HG03354 (cell line): ENCODE measurements around the gene SLC39A5.
A peak's percentile ranks its signal among the peaks of the same experiment; 100 is the strongest.
"Not testable (repeated sequence)": the region's sequence is repeated elsewhere in the genome, so short reads cannot be mapped to it uniquely, and the experiment has no call there.

ENCODE experiments used
- ATAC-seq: cut with Tn5 transposase; IDR thresholded peaks from one replicate; pipeline ENCODE4 v1.9.1; 2021; ENCODE audit warnings: mild to moderate bottlenecking; ENCODE audit not compliant: unreplicated experiment, poor library complexity, severe bottlenecking

The SLC39A5 gene

GRCh38 chr12:56241424-56242303, 11.8 kb downstream of the SLC39A5 start:
- no peak for ATAC-seq

- no peak for ATAC-seq
These were observed 13.1 kb downstream of the SLC39A5 start for GRCh38 chr12:56242986-56243385.

DNA sequence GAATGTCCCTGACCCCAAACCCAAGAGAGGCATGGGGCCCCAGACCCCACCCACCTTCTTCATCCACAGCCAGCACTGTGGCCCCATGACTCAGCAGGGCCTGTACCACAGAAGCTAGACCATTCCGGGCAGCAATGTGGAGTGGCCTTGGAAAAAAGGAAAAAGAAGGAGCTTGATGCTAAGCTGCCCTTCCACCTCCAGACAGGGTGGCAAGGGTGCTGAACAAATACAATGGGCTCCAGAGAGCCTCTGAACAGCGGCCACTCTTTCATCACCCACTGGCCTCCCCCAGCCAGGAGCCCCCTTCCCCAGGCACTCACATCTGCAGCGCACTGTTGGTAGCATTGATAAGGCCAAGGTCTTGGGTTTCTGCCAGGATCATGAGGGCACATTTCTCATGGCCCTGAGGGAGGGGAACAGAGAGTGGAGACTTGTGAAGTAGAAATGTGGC, 13.9 kb downstream of the SLC39A5 start:
- no peak for ATAC-seq

GRCh38 chr12:56244494-56244893, 14.6 kb downstream of the SLC39A5 start:
- ATAC-seq, result no peak

GRCh38 chr12:56247923-56248322, 18.1 kb downstream of the SLC39A5 start:
- no peak for ATAC-seq

DNA sequence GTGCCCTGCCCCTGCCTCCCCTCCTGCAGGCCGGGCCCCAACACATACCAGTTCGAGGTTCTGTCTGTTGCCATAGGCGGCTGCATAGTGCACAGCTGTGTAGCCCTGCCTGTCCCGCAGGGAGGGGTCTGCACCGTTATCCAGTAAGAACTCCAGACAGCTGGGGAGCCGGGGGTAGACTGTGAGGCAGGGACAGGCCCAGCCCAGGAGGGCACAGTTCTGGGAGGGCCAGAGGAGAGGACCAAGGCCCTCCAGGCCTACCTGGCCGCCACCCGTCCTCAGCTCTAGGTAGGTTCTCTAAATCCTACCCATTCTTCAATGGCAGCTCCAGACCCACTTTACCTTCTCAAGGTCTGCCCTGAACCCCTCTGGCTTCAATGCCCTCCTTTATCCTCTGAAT, 18.9 kb downstream of the SLC39A5 start:
- ATAC-seq, result no peak

- no peak for ATAC-seq
These were observed 22.8 kb downstream of the SLC39A5 start for GRCh38 chr12:56252649-56253048.

DNA sequence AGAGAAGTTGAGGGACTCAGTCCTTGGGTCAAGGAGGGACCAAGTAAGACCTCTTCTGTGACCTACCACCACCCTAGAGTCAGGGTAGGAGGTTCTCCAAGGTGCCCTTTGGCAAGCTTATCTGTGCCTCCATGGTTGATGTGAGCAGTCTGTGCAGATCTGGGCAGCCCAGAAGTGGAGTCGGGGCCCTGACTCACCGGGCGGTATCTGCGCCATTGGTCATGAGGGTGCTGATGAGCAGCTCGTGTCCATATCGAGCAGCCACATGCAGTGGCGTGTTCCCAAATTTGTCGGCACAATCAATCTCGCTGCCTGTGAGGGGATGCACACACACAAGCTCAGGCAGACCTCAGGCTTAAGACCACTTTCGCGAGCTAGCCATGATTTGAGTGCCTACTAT, 23.2 kb downstream of the SLC39A5 start:
- ATAC-seq, result no peak

DNA sequence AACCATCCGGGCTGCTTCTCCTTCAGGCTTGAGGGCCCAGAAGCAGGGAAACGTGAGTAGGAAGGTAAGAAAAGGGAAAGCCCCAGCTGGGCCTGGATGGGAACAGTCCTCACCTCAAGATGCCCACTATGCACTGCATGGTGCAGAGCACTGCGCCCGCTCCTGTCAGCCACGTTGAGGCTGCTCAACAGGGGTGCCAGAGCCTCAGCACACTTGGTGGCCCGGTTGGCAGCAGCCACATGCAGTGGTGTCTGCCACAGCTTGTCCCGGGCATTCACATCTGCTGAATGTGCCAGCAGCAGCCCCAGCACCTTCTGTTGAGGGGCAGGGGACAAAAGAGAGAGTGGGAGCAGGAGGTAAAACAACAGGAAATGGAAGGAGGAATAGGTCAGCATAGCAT, 25.8 kb downstream of the SLC39A5 start:
- ATAC-seq, result no peak

DNA sequence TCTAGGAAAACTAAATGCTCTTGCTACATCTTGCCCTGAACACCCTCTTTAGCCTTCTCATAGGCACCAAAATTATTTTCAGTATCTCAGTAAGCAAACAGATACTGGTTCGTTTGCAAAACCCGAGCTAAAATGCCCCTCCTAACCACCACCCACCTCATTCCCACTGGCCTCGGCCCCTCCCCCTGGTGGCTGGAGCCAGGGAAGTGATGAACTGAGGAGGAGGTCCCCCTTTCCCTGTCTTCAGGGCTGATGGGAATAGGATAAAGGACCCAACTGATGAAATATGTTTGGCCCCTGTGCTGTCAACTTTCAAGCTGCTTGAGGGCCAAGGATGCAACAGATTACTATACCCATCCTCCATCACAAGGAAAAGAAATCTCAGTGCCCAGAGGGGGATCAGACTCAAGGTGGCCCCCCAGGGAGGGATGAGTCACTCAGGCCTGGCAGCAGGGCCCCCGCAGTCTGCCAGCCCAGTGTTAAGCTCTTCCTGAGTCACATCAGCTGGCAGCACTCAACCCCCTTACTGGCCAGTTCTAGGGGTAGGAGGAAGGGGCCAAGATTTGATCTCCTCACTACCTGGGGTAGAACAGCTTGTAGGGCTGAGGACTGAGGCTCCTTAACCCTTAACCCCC, 26.6 kb downstream of the SLC39A5 start:
- no peak for ATAC-seq

DNA sequence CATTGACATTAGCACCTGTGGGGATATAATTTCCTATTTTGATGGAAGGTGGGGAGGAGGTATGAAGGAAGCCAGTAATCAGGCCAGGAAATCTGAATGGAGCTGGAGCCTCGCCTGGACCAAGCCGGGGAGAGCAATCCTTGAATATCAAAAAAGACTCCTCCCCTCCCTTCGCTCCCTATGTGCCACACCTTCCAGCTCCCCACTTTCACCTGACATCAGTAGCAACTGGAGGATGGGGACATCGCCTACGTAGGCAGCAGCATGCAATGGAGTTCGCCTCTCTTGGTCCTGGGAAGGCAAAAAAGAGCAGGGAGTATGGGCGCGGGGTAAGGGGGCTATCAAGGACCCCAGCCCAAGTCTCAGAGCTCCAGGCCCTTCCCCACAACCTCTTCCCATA, 27.2 kb downstream of the SLC39A5 start:
- ATAC-seq, result no peak

DNA sequence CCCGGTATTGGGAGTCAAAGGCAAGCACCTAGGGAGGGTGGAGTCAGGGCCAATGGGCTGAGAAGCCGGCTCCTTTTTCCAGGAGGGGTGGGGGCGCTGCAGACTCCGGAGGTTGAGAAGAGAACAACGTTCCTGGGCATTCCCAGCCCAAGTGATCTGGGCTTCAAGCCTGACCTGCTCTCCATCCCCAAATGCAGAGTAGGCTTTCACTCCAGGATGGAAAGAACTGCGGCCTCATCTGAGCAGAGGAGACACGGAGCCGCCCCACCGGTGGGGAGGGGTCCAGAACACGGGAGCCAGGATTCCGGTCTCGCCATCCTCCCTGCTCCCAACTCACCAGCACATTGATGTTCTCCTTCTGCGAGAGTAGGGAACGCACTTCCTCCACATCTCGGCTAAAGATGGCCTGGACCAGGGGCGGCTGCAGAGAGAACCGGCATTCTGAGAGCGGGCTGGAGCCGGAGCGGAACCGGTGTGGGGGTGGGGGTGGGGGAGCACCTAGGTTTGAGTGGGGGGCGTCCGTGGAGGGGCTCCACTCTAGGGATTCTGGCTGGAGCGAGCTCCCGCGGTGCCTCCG, 27.7 kb downstream of the SLC39A5 start:
- ATAC-seq, result no peak

DNA sequence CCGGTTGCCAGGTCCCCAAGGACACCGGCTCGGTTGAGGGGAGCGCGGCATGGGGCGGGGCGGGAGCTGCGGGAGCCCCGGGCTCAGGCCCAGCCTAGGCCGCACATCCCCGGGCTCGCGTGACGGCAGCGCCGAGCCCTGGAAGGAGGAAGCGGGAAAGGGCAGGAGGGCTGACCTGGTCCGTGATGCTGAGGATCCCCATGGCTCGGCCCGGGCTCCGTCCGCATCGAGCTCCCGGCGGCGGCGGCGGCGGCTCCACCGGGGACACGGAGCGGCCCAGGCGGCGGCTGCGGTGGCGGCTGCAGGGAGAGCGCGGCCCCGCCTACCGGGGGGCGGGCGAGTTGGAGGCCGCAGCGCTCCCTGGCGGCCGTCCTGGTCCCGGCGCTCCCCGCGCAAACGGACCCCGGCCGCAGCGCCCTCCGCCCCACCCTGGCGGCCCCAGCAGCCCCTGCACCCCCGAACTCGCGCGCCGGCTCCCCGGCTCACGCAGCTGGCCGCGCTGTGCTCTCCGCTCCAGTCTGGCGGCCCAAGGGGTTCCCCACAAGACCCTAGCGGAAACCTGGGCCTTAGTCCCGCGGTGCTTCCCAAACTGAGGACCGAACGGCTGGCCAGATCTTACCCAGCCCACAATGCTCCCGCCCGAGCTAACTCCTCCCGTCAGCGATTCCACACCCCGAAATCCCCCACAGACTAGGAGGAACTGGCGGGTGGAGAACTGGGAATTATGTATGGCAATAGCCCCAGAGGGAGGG, 28.4 kb downstream of the SLC39A5 start, which contains the start of gene ANKRD52:
Gene ANKRD52 (minus strand): TSS at position 317 of the 752 bp plus-strand sequence. CDS start 115 bp downstream, at position 202.
- peak; percentile 95 for ATAC-seq

GRCh38 chr12:56258820-56259183, 29.0 kb downstream of the SLC39A5 start:
- no peak for ATAC-seq

DNA sequence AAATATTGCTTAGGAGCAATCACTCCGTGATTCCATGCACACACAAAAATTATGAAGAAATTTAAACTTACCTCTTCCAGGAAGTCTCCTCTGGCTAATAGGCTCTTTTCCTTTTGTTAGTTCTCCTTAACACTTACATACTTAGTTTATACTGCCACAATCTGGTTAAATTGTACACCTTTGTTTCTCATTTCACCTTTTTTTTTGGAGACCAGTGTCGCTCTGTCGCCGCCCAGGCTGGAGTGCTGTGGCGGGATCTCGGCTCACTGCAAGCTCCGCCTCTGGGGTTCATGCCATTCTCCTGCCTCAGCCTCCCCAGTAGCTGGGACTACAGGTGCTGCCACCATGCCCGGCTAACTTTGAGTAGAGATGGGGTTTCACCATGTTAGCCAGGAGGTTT, 30.5 kb downstream of the SLC39A5 start:
- no peak for ATAC-seq

- ATAC-seq, result no peak
These were observed 31.1 kb downstream of the SLC39A5 start for GRCh38 chr12:56260921-56261320.

DNA sequence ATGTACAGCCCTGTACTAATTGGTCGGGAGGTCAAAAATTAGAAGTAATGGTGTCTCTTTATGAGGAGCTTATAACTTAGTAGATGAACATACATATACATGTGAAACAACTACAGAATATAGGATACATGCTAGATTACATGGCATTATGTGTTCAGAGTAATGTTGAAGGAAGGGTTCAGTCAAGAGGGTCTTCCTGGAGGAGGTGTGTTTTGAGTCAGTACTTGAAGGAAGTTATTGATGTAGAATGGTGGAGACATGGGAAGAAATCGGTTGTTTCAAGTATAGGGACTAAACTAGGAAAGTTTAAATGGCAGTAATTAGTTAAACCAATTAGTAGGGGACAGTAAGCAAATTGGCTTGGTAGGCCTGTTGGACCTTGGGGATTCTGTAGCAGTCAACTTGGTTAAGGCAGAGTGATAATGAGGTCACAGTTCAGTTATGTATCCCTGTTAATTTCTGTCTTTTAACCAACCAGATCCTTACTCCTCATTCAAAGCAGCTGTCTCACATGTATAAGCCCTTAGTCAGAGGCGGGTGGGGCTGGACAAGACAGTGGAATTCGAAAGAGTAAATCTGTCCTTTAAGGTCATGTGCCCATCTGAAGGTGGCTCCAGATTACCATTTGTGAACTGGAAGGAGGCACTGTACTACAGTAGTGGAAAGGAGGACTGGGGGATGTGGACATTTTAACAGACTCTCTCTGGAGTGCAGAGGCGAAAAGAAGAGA, 31.8 kb downstream of the SLC39A5 start:
- no peak for ATAC-seq

DNA sequence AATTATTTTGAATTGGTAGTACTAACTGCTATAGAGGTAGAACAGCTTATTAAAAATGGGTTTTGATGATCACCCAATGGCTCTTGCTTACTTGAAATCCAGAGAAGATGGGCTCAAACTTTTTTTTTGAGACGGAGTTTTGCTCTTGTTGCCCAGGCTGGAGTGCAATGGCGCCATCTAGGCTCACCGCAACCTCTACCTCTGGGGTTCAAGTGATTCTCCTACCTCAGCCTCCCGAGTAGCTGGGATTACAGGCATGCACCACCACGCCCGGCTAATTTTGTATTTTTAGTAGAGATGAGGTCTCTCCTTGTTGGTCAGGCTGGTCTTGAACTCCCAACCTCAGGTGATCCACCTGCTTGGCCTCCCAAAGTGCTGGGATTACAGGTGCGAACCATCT, 33.1 kb downstream of the SLC39A5 start:
- not testable (repeated sequence) for ATAC-seq

DNA sequence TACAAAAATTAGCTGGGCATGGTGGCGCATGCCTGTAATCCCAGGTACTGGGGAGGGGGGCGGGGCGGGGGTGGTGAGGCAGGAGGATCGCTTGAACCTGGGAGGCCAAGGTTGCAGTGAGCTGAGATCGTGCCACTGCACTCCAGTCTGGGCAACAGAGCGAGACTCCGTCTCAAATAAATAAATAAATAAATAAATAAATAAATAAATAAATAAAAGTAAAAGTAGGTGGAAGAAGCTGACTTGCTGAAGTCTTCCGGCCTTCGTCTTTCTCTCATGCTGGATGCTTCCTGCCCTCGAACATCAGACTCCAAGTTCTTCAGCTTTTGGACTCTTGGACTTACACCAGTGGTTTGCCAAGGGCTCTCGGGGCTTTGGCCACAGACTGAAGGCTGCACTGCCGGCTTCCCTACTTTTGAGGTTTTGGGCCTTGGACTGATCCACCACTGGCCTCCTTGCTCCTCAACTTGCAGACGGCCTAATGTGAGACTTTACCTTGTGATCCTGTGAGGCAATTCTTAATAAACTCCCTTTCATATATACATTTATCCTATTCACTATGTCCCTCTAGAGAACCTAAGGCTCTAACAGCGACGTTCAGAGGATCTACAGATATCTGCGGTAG, 36.3 kb downstream of the SLC39A5 start:
- ATAC-seq, result not testable (repeated sequence)
